ENCODE measurements around the gene REEP2. TPM values are rescaled to one million over a fixed set of nuclear protein-coding genes. Genes with fewer than 3 reads are reported as not detected.
A peak's percentile ranks its signal among the peaks of the same experiment; 100 is the strongest.

The REEP2 gene
- polyA plus RNA-seq, 3 donors from 2014 or later, result 0.11 to 0.48 TPM; not detected in 1

- Mint-ChIP-seq H3K9me3 (no peaks in the 10 kb centered on the region), H3K36me3 (no peaks in the 10 kb centered on the region), H3K4me1 (peaks cover 21% of the 10 kb centered on the region in 2 donors), H3K27me3 (ENCODE audit: low read depth in 3 of 3) (peaks cover 3 to 18% (median 6%) of the 10 kb centered on the region in 3 donors), H3K27ac (peak overlapping the region in 1 of 6 donors; percentile 13), H3K4me3 (no peak overlapping the region)
- DNase-seq, result no peak
These were observed 15.3 kb downstream of the REEP2 start for GRCh38 chr5:138454121-138454520.

- H3K36me3 Mint-ChIP-seq, result no peaks in the 10 kb centered on the region
- H3K27me3 Mint-ChIP-seq (ENCODE audit: low read depth in 3 of 3), result peaks cover 6 to 19% (median 10%) of the 10 kb centered on the region in 3 donors
- H3K27ac Mint-ChIP-seq, result peak overlapping the region; percentile 12 to 99 (median 82)
- no peak overlapping the region for H3K4me3 Mint-ChIP-seq
- peaks cover 27 to 29% of the 10 kb centered on the region in 2 donors for H3K4me1 Mint-ChIP-seq
- DNase-seq, result no peak
- H3K9me3 Mint-ChIP-seq, result no peaks in the 10 kb centered on the region
These were observed 16.5 kb downstream of the REEP2 start for GRCh38 chr5:138455232-138455930.

DNA sequence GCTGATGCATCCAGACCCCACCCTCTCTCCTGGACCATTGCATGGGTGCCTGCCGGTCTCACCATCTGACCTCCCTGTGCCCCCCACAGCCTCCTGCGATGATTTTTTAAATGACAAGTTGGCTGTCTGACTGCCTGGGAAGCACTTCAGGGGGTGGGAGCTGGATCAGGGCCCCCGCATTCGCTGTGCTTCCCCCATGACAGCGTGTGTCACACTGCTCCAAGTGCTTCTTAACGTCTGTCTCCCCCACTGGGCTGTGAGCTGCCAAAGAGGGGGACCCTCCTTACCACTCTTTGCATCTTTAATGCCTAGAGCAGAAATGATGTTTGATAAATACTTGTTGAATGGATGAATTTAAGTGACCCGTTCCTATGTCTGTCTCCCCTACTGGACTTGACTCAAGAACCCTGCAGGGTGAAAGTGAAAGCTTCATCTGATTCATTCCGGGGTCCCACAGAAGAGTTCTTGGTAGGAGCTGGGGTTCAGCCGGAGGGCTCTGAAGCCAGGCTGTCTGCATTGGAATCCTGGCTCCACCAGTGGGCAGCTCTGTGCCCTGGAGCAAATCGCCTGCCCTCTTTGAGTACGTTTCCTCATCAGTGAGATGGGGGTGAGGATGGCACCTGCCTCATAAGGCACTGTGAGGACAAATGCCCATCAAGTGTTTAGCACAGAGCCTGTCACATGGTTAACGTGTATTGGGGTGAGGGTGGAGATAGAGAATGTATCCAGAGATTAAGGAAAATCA is 18.8 kb downstream of the REEP2 start:
- Mint-ChIP-seq H3K4me1 (peaks cover 39% of the 10 kb centered on the region in 2 donors), H3K27ac (peak overlapping the region; percentile 78 to 100 (median 97)), H3K4me3 (peak overlapping the region; percentile 18 to 73 (median 36)), H3K27me3 (ENCODE audit: low read depth in 3 of 3) (peaks cover 6 to 16% (median 12%) of the 10 kb centered on the region in 3 donors), H3K36me3 (no peaks in the 10 kb centered on the region), H3K9me3 (no peaks in the 10 kb centered on the region)
- no peak for DNase-seq

DNA sequence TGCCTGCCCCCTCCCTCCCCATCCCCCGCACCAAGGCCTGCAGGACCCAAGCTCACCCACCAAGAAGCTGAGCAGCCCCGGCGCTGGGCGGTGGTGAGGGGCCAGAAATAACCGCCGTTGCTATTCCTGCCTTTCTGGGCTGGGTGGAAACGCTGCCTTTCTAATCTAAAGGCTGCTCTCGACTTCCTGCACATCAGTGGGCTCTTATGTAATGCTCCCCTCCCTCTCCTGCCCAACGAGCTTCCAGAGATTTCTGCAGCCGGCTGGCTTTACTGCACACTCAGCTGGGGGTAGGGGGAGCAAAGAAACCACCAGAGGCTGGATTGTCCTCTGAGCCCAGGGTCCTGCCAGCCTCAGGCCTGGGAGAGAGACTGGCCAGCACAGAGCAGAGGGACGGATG is 19.5 kb downstream of the REEP2 start:
- H3K27ac Mint-ChIP-seq, result peak overlapping the region; percentile 97 to 100 (median 99)
- H3K36me3 Mint-ChIP-seq, result no peaks in the 10 kb centered on the region
- DNase-seq, result no peak
- H3K9me3 Mint-ChIP-seq, result no peaks in the 10 kb centered on the region
- peaks cover 6 to 16% (median 12%) of the 10 kb centered on the region in 3 donors for H3K27me3 Mint-ChIP-seq (ENCODE audit: low read depth in 3 of 3)
- H3K4me3 Mint-ChIP-seq, result peak overlapping the region in 1 of 5 donors; percentile 73
- peaks cover 39 to 40% of the 10 kb centered on the region in 2 donors for H3K4me1 Mint-ChIP-seq

GRCh38 chr5:138458856-138459255 is 20.0 kb downstream of the REEP2 start:
- Mint-ChIP-seq H3K4me1 (peaks cover 39 to 44% of the 10 kb centered on the region in 2 donors), H3K27ac (peak overlapping the region; percentile 97 to 100 (median 99)), H3K9me3 (no peaks in the 10 kb centered on the region), H3K4me3 (peak overlapping the region; percentile 57 to 83 (median 78)), H3K36me3 (no peaks in the 10 kb centered on the region), H3K27me3 (ENCODE audit: low read depth in 3 of 3) (peaks cover 6 to 19% (median 12%) of the 10 kb centered on the region in 3 donors)
- DNase-seq, result no peak

DNA sequence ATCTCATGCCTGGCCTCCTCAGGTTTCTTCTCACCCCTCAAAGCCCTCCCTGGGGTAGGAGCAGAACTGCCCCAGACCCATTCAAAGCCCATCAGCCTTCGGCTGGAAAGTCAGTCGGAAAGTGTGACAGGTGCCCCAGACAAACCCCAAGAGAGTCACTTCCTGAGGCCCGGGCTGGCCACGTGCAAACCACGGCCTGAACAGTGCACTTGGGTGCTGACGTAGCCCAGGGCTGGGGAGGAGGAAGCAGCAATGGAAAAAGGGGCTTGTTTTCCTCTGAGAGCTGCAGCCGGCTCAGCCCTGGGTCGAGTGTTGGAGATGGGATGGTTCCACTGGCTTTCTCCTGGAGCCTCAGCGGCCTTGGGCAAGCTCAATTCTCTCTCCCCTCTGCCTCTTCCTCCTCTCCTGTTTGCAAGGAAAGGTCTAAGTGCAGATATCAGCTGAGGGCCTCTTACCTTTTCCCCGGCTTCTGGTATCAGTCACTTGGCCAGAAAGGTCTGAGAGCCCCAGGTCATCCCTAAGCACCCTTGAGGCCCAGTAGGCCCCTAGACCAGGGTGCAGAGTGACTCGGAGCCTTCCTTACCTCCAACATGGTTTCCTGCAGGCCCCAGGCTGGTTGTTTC is 20.6 kb downstream of the REEP2 start:
- no peaks in the 10 kb centered on the region for H3K36me3 Mint-ChIP-seq
- H3K4me1 Mint-ChIP-seq, result peaks cover 39 to 44% of the 10 kb centered on the region in 2 donors
- DNase-seq, result peak; percentile 93 to 95 (median 94)
- H3K27me3 Mint-ChIP-seq (ENCODE audit: low read depth in 3 of 3), result peaks cover 6 to 19% (median 12%) of the 10 kb centered on the region in 3 donors
- peak overlapping the region; percentile 57 to 83 (median 78) for H3K4me3 Mint-ChIP-seq
- H3K9me3 Mint-ChIP-seq, result no peaks in the 10 kb centered on the region
- H3K27ac Mint-ChIP-seq, result peak overlapping the region; percentile 97 to 100 (median 99)

GRCh38 chr5:138460032-138460693 is 21.3 kb downstream of the REEP2 start:
- H3K27ac Mint-ChIP-seq, result peak overlapping the region; percentile 97 to 100 (median 99)
- H3K4me1 Mint-ChIP-seq, result peaks cover 39 to 44% of the 10 kb centered on the region in 2 donors
- H3K9me3 Mint-ChIP-seq, result no peaks in the 10 kb centered on the region
- H3K27me3 Mint-ChIP-seq (ENCODE audit: low read depth in 3 of 3), result peaks cover 6 to 19% (median 12%) of the 10 kb centered on the region in 3 donors
- H3K36me3 Mint-ChIP-seq, result no peaks in the 10 kb centered on the region
- no peak for DNase-seq
- H3K4me3 Mint-ChIP-seq, result peak overlapping the region; percentile 9 to 79 (median 74)

GRCh38 chr5:138461343-138462125 is 22.7 kb downstream of the REEP2 start:
- H3K27ac Mint-ChIP-seq, result peak overlapping the region; percentile 7 to 100 (median 99)
- peaks cover 41 to 45% of the 10 kb centered on the region in 2 donors for H3K4me1 Mint-ChIP-seq
- DNase-seq, result no peak
- H3K36me3 Mint-ChIP-seq, result no peaks in the 10 kb centered on the region
- peaks cover 6 to 16% (median 16%) of the 10 kb centered on the region in 3 donors for H3K27me3 Mint-ChIP-seq (ENCODE audit: low read depth in 3 of 3)
- no peaks in the 10 kb centered on the region for H3K9me3 Mint-ChIP-seq
- H3K4me3 Mint-ChIP-seq, result peak overlapping the region in 1 of 5 donors; percentile 49

GRCh38 chr5:138463419-138464007 is 24.7 kb downstream of the REEP2 start:
- no peaks in the 10 kb centered on the region for H3K9me3 Mint-ChIP-seq
- peaks cover 0 to 5% (median 4%) of the 10 kb centered on the region in 3 donors for H3K36me3 Mint-ChIP-seq
- H3K4me3 Mint-ChIP-seq, result peak overlapping the region; percentile 88 to 91 (median 90)
- H3K27me3 Mint-ChIP-seq (ENCODE audit: low read depth in 3 of 3), result peaks cover 12 to 22% (median 14%) of the 10 kb centered on the region in 3 donors
- no peak for DNase-seq
- peak overlapping the region; percentile 93 to 98 (median 94) for H3K27ac Mint-ChIP-seq
- H3K4me1 Mint-ChIP-seq, result peaks cover 43 to 45% of the 10 kb centered on the region in 2 donors

DNA sequence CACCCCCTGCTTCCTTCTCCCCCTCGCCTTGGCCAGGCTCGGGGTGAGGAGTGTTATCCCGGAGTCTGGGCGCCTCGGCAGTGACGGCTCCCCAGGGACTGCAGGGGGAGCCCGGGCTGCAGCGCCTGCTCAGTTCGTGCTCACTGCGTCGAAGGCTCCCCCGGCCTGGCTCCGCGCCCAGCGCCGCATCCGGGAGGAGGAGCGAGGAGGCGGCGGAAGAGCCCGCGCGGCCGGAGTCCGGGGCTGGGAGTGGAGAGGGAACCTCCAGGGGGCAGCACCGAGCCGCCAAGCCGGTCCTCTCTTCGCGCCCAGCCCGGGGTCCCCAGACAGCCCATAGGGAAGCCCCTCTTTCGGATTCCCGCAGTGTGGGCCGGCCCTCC is 25.1 kb downstream of the REEP2 start:
- Mint-ChIP-seq H3K4me3 (peak overlapping the region; percentile 88 to 91 (median 90)), H3K9me3 (no peaks in the 10 kb centered on the region), H3K4me1 (peaks cover 38 to 40% of the 10 kb centered on the region in 2 donors), H3K27ac (peak overlapping the region; percentile 93 to 98 (median 94)), H3K27me3 (ENCODE audit: low read depth in 3 of 3) (peaks cover 10 to 18% (median 10%) of the 10 kb centered on the region in 3 donors), H3K36me3 (peaks cover 0 to 5% (median 4%) of the 10 kb centered on the region in 3 donors)
- DNase-seq, result peak; percentile 95 to 96 (median 96)

- H3K9me3 Mint-ChIP-seq, result no peaks in the 10 kb centered on the region
- H3K4me1 Mint-ChIP-seq, result peaks cover 32 to 34% of the 10 kb centered on the region in 2 donors
- peaks cover 0 to 5% (median 4%) of the 10 kb centered on the region in 3 donors for H3K36me3 Mint-ChIP-seq
- DNase-seq, result peak; percentile 99
- H3K27me3 Mint-ChIP-seq (ENCODE audit: low read depth in 3 of 3), result peaks cover 4 to 14% (median 6%) of the 10 kb centered on the region in 3 donors
- peak overlapping the region; percentile 93 to 98 (median 94) for H3K27ac Mint-ChIP-seq
- H3K4me3 Mint-ChIP-seq, result peak overlapping the region; percentile 88 to 91 (median 90)
These were observed 25.8 kb downstream of the REEP2 start for GRCh38 chr5:138464388-138465260.

Data from immature natural killer cell (primary cell).